Stomach smooth muscle (tissue), 2 donors: ENCODE data around the gene FMN2.

Experiments
- H3K27ac ChIP-seq: one replicate; pipeline ENCODE4 v1.7.0; 2013; ENCODE audit warnings: mild to moderate bottlenecking, low read length, inconsistent platforms
- H3K27me3 ChIP-seq, 2 donors: one replicate each; pipeline ENCODE4 v1.7.0; 2013; ENCODE audit warnings: low read length in 2 of 2; ENCODE audit not compliant: insufficient read depth in 2 of 2, control insufficient read depth in 1 of 2
- H3K36me3 ChIP-seq, 2 donors: one replicate each; pipeline ENCODE4 v1.7.0; 2013; ENCODE audit warnings: low read length in 2 of 2; ENCODE audit not compliant: control insufficient read depth in 2 of 2, insufficient read depth in 2 of 2
- H3K4me1 ChIP-seq: one replicate; pipeline ENCODE4 v1.7.0; 2013; ENCODE audit warnings: low read length; ENCODE audit not compliant: control insufficient read depth, insufficient read depth
- H3K4me3 ChIP-seq, 2 donors: one replicate each; pipeline ENCODE4 v1.7.0; 2013; ENCODE audit warnings: low read length in 2 of 2
- H3K9ac ChIP-seq, 2 donors: one replicate each; pipeline ENCODE4 v1.7.0; 2013; ENCODE audit warnings: low read length in 2 of 2, mild to moderate bottlenecking in 1 of 2
- H3K9me3 ChIP-seq, 2 donors: one replicate each; pipeline ENCODE4 v1.7.0; 2013; ENCODE audit warnings: low read length in 2 of 2; ENCODE audit not compliant: control insufficient read depth in 2 of 2
- donor health status: healthy.
- donor health status: Pancreatic carcinoma.

The FMN2 gene

DNA sequence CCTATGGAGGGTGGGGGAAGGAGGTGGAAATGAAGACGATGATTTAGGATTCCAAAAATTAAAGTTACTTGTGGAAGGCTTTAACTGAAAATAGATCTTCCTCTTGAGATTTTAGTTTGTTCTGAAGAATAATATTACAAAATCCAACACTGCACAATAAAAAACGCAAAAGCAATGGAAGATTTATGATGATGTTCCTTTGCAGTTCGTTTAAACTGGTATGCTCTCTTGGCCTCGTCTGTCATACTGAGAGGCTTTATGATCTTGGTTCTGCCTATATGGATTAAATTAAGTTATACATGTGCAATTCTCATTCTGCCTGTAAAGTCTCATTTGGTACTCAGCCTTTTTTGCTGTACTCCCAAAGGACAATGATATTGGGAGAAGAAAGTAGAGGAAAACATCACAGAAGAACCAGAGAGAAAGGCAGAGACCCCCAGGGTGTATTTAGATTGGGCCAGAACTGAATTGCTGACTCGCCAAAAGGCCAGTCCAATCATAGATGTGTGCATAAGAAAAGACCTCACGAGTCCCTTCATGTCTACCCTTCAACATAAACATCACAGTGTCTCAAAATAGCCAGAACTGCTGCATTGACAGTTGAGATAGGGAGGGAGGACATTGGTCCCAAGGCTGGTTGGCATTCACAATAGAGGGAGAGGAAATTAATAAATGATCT lies 331.7 kb downstream of the FMN2 start:
- no peak overlapping the region for H3K27ac ChIP-seq
- H3K4me3 ChIP-seq, result no peak overlapping the region
- no peaks in the 10 kb centered on the region for H3K4me1 ChIP-seq
- no peaks in the 10 kb centered on the region for H3K9me3 ChIP-seq
- H3K9ac ChIP-seq, result no peak overlapping the region
- no peaks in the 10 kb centered on the region for H3K36me3 ChIP-seq
- no peaks in the 10 kb centered on the region for H3K27me3 ChIP-seq

DNA sequence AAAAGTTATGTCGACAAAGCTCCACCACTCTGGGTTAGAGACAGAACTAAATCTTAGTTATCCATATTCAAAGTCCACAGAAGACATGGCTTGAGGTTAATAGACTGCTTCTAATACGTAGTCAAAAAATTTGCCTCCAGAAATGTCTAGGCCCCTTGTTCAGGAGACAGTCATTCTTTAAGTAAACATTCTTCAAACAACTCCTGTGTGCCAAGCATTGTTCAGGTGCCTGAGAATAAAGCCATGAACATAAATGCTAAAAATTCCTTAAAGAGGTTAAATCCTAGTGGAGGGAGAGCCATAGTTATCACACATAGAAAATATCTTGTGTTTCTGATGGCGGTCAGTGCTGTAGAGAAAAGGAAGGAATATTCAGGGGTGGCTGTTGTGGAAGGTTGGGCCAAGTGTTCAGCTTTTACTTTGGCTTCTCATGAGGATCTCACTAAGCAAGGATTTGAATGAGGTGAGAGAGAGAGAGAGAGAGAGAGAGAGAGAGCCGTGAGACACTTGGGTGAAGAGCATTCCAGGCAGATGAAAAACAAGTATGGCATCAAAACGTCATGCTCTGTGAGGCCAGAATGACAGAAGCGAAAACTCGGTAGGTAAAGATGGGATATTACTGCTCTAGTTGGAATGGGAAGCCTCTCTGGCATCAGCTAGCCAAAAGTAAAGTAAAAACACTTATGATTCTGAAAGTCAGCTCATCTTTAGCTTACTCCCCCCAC lies 333.2 kb downstream of the FMN2 start:
- Histone ChIP-seq H3K27me3 (no peaks in the 10 kb centered on the region), H3K27ac (no peak overlapping the region), H3K36me3 (no peaks in the 10 kb centered on the region), H3K9ac (no peak overlapping the region), H3K4me1 (no peaks in the 10 kb centered on the region), H3K4me3 (no peak overlapping the region), H3K9me3 (no peaks in the 10 kb centered on the region)

- no peaks in the 10 kb centered on the region for H3K9me3 ChIP-seq
- H3K36me3 ChIP-seq, result no peaks in the 10 kb centered on the region
- no peak overlapping the region for H3K27ac ChIP-seq
- no peaks in the 10 kb centered on the region for H3K27me3 ChIP-seq
- no peak overlapping the region for H3K4me3 ChIP-seq
- no peaks in the 10 kb centered on the region for H3K4me1 ChIP-seq
- no peak overlapping the region for H3K9ac ChIP-seq
These were observed 334.4 kb downstream of the FMN2 start for GRCh38 chr1:240426051-240426450.

DNA sequence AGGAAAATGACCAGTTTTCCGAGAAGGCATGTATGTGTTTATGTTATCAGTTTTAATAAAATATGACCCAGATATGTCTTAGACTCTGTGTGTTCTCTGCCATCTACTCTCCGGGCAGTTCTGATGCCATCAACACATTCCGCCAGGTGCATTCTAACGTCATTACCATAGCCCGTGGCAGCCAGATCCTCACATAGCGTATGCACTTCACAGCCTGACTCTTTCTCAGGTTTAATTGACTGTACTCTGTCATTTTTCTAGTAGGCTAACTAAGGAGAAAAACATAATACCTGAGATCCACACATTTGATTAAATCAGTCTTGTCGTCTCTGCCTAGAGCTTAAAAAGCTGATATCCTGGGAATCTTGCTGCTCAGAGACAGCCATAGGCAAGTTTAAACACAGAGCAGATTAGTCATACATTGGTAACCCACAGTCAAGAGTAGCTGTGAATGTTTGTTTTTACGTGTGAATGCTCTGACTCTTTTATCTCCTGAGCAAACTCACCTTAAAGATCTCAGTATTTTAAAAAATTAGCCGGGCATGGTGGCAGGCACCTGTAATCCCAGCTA lies 344.4 kb downstream of the FMN2 start:
- H3K4me1 ChIP-seq, result no peaks in the 10 kb centered on the region
- no peak overlapping the region for H3K4me3 ChIP-seq
- H3K9ac ChIP-seq, result no peak overlapping the region
- no peaks in the 10 kb centered on the region for H3K9me3 ChIP-seq
- H3K27ac ChIP-seq, result no peak overlapping the region
- no peaks in the 10 kb centered on the region for H3K36me3 ChIP-seq
- H3K27me3 ChIP-seq, result no peaks in the 10 kb centered on the region

DNA sequence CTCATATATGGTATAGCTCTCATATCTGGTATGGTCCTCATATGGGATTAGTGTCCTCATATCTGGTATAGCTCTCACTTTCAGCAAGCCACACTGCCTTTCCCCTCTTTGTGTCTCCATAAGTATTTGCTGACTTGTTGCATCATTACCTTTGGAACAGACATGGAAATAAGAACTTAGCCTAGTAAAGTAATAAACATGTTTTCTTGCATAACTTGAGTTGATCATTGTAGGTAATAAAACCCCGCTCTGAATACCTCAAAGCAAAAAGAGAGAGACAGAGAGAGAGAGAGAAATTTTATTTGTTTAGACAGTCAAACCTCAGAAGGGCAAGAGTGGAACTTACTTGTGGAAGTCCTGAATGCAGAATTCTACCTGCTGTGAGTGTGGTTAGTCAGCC lies 350.0 kb downstream of the FMN2 start:
- no peaks in the 10 kb centered on the region for H3K36me3 ChIP-seq
- H3K27ac ChIP-seq, result no peak overlapping the region
- H3K9me3 ChIP-seq, result no peaks in the 10 kb centered on the region
- no peaks in the 10 kb centered on the region for H3K4me1 ChIP-seq
- no peak overlapping the region for H3K9ac ChIP-seq
- H3K4me3 ChIP-seq, result no peak overlapping the region
- H3K27me3 ChIP-seq, result no peaks in the 10 kb centered on the region

GRCh38 chr1:240445369-240445768 lies 353.7 kb downstream of the FMN2 start:
- Histone ChIP-seq H3K36me3 (no peaks in the 10 kb centered on the region), H3K4me1 (no peaks in the 10 kb centered on the region), H3K27ac (no peak overlapping the region), H3K9ac (no peak overlapping the region), H3K4me3 (no peak overlapping the region), H3K9me3 (no peaks in the 10 kb centered on the region), H3K27me3 (no peaks in the 10 kb centered on the region)

DNA sequence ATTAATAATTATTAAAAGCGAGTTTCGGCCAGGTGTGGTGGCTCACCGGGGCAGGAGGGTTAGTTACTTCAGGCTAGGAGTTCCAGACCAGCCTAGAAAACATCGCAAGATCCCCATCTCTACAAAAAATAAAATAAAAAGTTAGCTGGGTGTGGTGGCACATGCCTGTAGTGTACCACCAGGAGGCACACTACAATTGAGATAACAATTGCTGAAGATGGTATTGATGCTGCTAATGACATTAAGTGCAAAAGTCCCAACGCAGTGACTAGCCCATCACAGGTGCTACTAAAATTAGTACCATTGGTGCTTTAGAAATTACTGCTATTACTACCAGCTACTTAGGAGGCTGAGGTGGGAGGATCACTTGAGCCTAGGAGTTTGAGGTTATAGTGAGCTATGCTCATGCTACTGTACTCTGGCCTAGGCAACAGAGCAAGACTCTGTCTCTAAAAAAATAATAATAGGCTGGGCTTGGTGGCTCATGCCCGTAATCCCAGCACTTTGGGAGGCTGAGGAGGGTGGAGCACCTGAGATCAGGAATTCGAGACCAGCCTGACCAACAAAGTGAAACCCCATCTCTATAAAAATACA lies 363.6 kb downstream of the FMN2 start:
- H3K27me3 ChIP-seq, result no peaks in the 10 kb centered on the region
- no peak overlapping the region for H3K9ac ChIP-seq
- H3K4me3 ChIP-seq, result no peak overlapping the region
- H3K27ac ChIP-seq, result no peak overlapping the region
- H3K36me3 ChIP-seq, result no peaks in the 10 kb centered on the region
- H3K4me1 ChIP-seq, result no peaks in the 10 kb centered on the region
- no peaks in the 10 kb centered on the region for H3K9me3 ChIP-seq

DNA sequence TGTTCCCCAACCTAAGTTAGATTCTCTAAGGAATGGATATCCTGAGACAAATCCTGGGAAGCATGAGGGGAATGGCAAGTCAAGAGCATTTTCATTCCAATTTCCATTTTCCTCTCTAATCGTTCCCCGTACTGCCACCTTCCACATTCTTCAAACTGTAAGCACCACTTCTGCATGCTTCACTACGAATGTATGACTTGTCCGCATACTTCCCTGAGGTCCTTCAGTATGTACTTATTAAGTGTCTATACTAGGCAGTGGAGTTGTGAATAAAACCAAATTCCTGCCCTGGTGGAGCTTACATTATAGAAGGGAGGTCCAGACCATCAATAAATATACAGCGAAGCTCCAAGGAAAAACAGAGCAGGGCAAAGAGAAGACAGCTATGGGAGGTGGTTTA lies 365.5 kb downstream of the FMN2 start:
- no peaks in the 10 kb centered on the region for H3K4me1 ChIP-seq
- H3K9me3 ChIP-seq, result no peaks in the 10 kb centered on the region
- no peak overlapping the region for H3K4me3 ChIP-seq
- no peak overlapping the region for H3K9ac ChIP-seq
- no peaks in the 10 kb centered on the region for H3K36me3 ChIP-seq
- no peak overlapping the region for H3K27ac ChIP-seq
- no peaks in the 10 kb centered on the region for H3K27me3 ChIP-seq

- no peaks in the 10 kb centered on the region for H3K4me1 ChIP-seq
These were observed 370.6 kb downstream of the FMN2 start for GRCh38 chr1:240462277-240462676.

GRCh38 chr1:240462766-240463395 lies 371.2 kb downstream of the FMN2 start:
- Histone ChIP-seq H3K9ac (no peak overlapping the region), H3K27ac (no peak overlapping the region), H3K36me3 (no peaks in the 10 kb centered on the region), H3K4me1 (no peaks in the 10 kb centered on the region), H3K4me3 (no peak overlapping the region), H3K27me3 (no peaks in the 10 kb centered on the region), H3K9me3 (no peaks in the 10 kb centered on the region)

More at GRCh38 chr1:240462277-240462676, 370.6 kb downstream of the FMN2 start:
- H3K9ac ChIP-seq, result no peak overlapping the region
- no peak overlapping the region for H3K4me3 ChIP-seq
- no peaks in the 10 kb centered on the region for H3K36me3 ChIP-seq
- no peaks in the 10 kb centered on the region for H3K27me3 ChIP-seq
- H3K27ac ChIP-seq, result no peak overlapping the region
- H3K9me3 ChIP-seq, result no peaks in the 10 kb centered on the region
